ENCODE data around the gene VSIG4.

VSIG4 gene

GRCh38 chrX:66024092-66024467, 15.8 kb downstream of the VSIG4 start:
- no peak for DNase-seq (ENCODE audit: low read depth in 1 of 2, low spot score in 1 of 2)
- Histone ChIP-seq H3K4me3 (replicated peaks; ENCODE audit: insufficient read depth, low read length) (no peak overlapping the region), H3K27me3 (ENCODE audit: insufficient read depth, poor library complexity, severe bottlenecking) (no peaks in the 10 kb centered on the region), H3K27ac (replicated peaks) (no peak overlapping the region)
- TF ChIP-seq SPI1 (IDR thresholded peaks at IDR 0.05; ENCODE audit: borderline replicate concordance, low read depth) (no peak), GABPA (IDR thresholded peaks at IDR 0.05; ENCODE audit: low read depth) (no peak), POLR2AphosphoS5 (IDR thresholded peaks at IDR 0.05; ENCODE audit: low read depth) (no peak), CTCF (IDR thresholded peaks at IDR 0.05; ENCODE audit: insufficient read depth, low read length) (no peak), REST (IDR thresholded peaks at IDR 0.05; ENCODE audit: insufficient replicate concordance, low read depth) (no peak)

GRCh38 chrX:66023385-66024091, 16.3 kb downstream of the VSIG4 start:
- H3K4me3 ChIP-seq (replicated peaks; ENCODE audit: insufficient read depth, low read length) = no peak overlapping the region
- no peak overlapping the region for H3K27ac ChIP-seq (replicated peaks)
- no peak for TF ChIP-seq REST (IDR thresholded peaks at IDR 0.05; ENCODE audit: insufficient replicate concordance, low read depth)
- no peak for TF ChIP-seq CTCF (IDR thresholded peaks at IDR 0.05; ENCODE audit: insufficient read depth, low read length)
- no peak for TF ChIP-seq GABPA (IDR thresholded peaks at IDR 0.05; ENCODE audit: low read depth)
- TF ChIP-seq SPI1 (IDR thresholded peaks at IDR 0.05; ENCODE audit: borderline replicate concordance, low read depth) = no peak
- no peak for TF ChIP-seq POLR2AphosphoS5 (IDR thresholded peaks at IDR 0.05; ENCODE audit: low read depth)
- H3K27me3 ChIP-seq (ENCODE audit: insufficient read depth, poor library complexity, severe bottlenecking) = no peaks in the 10 kb centered on the region
- DNase-seq (ENCODE audit: low read depth in 1 of 2, low spot score in 1 of 2) = no peak

- H3K4me3 ChIP-seq (replicated peaks; ENCODE audit: insufficient read depth, low read length) = no peak overlapping the region
- H3K27me3 ChIP-seq (ENCODE audit: insufficient read depth, poor library complexity, severe bottlenecking) = no peaks in the 10 kb centered on the region
- peak overlapping the region; percentile 100 for H3K27ac ChIP-seq (replicated peaks)
- DNase-seq (ENCODE audit: low read depth in 1 of 2, low spot score in 1 of 2) = peak in 1 of 2 experiments; percentile 55
- TF ChIP-seq REST (IDR thresholded peaks at IDR 0.05; ENCODE audit: insufficient replicate concordance, low read depth) = no peak
- TF ChIP-seq CTCF (IDR thresholded peaks at IDR 0.05; ENCODE audit: insufficient read depth, low read length) = peak; percentile 31
These were observed 17.1 kb downstream of the VSIG4 start for GRCh38 chrX:66022632-66023384.
